Measurements from ENCODE around the gene TRAPPC1.

GRCh38 chr17:7922269-7922844, 9.4 kb downstream of the TRAPPC1 start:
- no peak for TF ChIP-seq CTCF (IDR thresholded peaks at IDR 0.05; ENCODE audit: borderline replicate concordance, extremely low read depth, low read length, poor library complexity, severe bottlenecking)
- TF ChIP-seq EZH2 (IDR thresholded peaks at IDR 0.05; ENCODE audit: borderline replicate concordance, low read depth, low read length, severe bottlenecking), result no peak
